GM12872 (cell line): ENCODE data around the gene LRRFIP1.

Source experiments
- CTCF ChIP-seq: IDR thresholded peaks from 3 replicates; pipeline ENCODE4 v1.5.1; 2011; ENCODE audit warnings: low read depth, mild to moderate bottlenecking, low read length, moderate library complexity; ENCODE audit not compliant: insufficient read depth

The LRRFIP1 gene

GRCh38 chr2:237697586-237698357 lies 70.4 kb downstream of the LRRFIP1 start:
- no peak for TF ChIP-seq CTCF

GRCh38 chr2:237698358-237698694 lies 70.9 kb downstream of the LRRFIP1 start:
- TF ChIP-seq CTCF: no peak

DNA sequence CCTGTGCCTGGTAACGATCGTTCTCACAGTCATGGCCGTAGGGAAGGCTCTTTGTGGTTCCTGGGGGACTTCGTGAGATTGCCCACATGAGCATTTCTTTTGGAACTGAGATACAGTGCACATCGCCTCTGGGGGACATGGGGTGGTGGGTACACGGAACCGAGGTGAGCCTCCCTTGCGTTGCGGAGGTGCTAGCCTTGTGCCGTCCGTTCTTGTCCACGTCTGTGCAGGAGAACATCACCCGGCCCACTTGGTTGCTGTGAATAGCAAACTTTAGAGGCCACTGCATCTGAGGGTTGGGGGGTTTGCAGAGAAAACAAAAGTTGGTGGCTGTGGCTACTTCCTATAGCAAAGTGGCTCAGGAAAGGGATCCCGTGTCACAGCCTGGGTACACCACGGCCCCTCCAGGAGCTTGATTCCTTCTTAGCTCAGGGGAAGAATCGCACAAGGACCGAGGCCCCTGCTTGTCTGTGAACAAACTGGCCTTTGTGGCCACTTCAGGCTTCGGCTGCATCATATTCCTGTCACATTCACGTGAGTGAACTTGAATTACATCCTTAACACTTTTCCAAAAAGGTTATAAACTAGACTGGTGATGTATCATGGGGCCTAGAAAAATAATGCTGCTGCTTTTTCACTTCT lies 72.6 kb downstream of the LRRFIP1 start:
- TF ChIP-seq CTCF: no peak

DNA sequence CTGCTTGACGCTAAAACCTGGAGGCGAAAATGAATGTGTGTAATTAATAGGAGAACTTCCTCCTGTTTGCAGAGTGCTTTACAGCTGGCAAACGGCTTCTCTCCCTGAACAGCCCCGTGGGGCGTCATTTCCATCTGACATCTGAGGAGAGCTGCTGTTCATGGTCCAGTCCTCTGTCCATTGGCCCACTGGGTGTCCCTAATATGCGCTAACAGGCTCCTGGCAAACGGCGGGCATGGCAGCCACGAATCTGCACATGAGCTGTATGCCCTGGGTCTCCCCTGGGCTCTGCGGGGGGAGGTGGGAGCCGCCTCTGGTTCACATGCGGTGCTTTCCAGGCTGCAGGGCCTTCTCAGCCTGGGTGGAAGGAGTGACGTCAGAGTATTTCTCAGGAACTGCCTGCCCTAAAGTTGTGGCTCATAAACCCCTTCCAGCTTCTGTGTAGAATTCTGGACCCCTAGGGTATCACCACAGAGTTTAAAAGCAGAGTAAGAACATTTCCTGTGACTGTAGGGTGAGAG lies 73.2 kb downstream of the LRRFIP1 start:
- no peak for TF ChIP-seq CTCF

- no peak for TF ChIP-seq CTCF
Measured at GRCh38 chr2:237701033-237701858, 73.9 kb downstream of the LRRFIP1 start.

DNA sequence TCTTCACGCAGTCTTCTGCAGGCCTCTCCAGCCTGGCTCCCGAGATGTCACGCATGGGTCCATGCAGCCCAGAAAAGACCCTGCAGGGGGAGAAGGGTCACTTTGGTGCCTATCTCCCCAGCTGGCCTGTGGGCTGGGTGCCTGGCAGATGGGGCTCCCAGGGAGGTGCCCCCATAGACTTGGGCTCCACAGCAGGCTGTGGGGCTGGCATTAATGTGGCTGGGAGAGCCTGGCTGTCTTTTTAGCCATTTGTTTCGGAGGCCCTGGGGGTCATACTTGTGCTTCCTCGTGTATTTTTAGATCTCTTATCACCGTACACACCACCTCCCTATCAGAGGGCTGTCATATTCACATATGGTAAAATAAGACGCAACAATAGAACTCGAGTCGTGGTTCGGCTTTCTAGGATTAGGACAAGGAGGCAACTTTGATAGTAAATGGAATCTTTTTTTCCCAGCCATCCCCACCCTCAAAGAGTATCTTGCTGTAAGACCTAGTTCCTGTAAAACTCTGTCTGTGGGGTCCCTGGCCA lies 74.5 kb downstream of the LRRFIP1 start:
- no peak for TF ChIP-seq CTCF
